PC-9 (cell line): ENCODE measurements around the gene TM6SF1. TPM values are rescaled to one million over a fixed set of nuclear protein-coding genes. Genes with fewer than 3 reads are reported as not detected.

ENCODE experiments used
- Bru-seq: library from RNA; stranded (reverse); fragments of 400-500 nt; gene quantifications from one replicate; lab custom pipeline; 2021; lab: Mats Ljungman, UMichigan
- BruChase-seq, 2 experiments: library from RNA; stranded (reverse); fragments of 400-500 nt; gene quantifications; one replicate each; lab custom pipeline; 2021; lab: Mats Ljungman, UMichigan
- BruUV-seq: library from RNA; stranded (reverse); fragments of 400-500 nt; replicated peaks from 2 replicates; lab custom pipeline; 2021; lab: Mats Ljungman, UMichigan
- CTCF ChIA-PET: fragments of 300-600 bp; sonication (Branson Sonifier 250); formaldehyde crosslinking; loops from one replicate; lab custom pipeline; 2022; ENCODE audit warnings: antibody characterized with exemption; lab: Charles Lee
- POLR2A ChIA-PET: fragments of 300-600 bp; sonication (Branson Sonifier 250); formaldehyde crosslinking; loops from one replicate; lab custom pipeline; 2022; ENCODE audit warnings: antibody characterized with exemption; ENCODE audit not compliant: unreplicated experiment; lab: Charles Lee
- DNase-seq, 2 experiments: peaks; one replicate each; pipeline versions ENCODE4 v3.0.0 to v3.0.0-alpha.2; 2015 to 2022; ENCODE audit warnings: mixed read lengths in 1 of 2
- H2AFZ ChIP-seq: fragments of 200-600 bp; sonication (generic); 2 replicates; pipeline ENCODE4 v1.8.1; 2017; ENCODE audit warnings: antibody characterized with exemption
- H3F3A ChIP-seq: fragments of 200-600 bp; sonication (generic); 2 replicates; pipeline ENCODE4 v1.8.1; 2017; ENCODE audit warnings: antibody characterized with exemption, mild to moderate bottlenecking, low read depth; ENCODE audit not compliant: insufficient read depth
- H3K27ac ChIP-seq: fragments of 200-600 bp; sonication (generic); 2 replicates; pipeline ENCODE4 v1.6.1; 2016; ENCODE audit warnings: mixed run types
- H3K27me3 ChIP-seq: fragments of 200-600 bp; sonication (generic); 2 replicates; pipeline ENCODE4 v1.6.1; 2016; ENCODE audit warnings: low read depth, mixed run types; ENCODE audit not compliant: insufficient read depth
- H3K36me3 ChIP-seq: fragments of 200-600 bp; sonication (generic); 2 replicates; pipeline ENCODE4 v1.6.1; 2016; ENCODE audit warnings: low read depth, mixed run types
- H3K4me1 ChIP-seq: fragments of 200-600 bp; sonication (generic); replicated peaks from 2 replicates; pipeline ENCODE4 v1.6.1; 2016; ENCODE audit warnings: mixed run types; ENCODE audit not compliant: insufficient read depth
- H3K4me2 ChIP-seq: fragments of 200-600 bp; sonication (generic); 2 replicates; pipeline ENCODE4 v1.6.1; 2017; ENCODE audit warnings: mixed run types
- H3K4me3 ChIP-seq: fragments of 200-600 bp; sonication (generic); 2 replicates; pipeline ENCODE4 v1.6.1; 2016; ENCODE audit warnings: mixed run types
- H3K79me2 ChIP-seq: fragments of 200-600 bp; sonication (generic); 2 replicates; pipeline ENCODE4 v1.6.1; 2017; ENCODE audit warnings: low read depth, mixed run types
- H3K9me2 ChIP-seq: fragments of 200-600 bp; sonication (generic); 2 replicates; pipeline ENCODE4 v1.8.1; 2017; ENCODE audit warnings: mild to moderate bottlenecking; ENCODE audit not compliant: insufficient read depth
- H3K9me3 ChIP-seq: fragments of 200-600 bp; sonication (generic); 2 replicates; pipeline ENCODE4 v1.8.1; 2016; ENCODE audit warnings: low read depth; ENCODE audit not compliant: insufficient read depth
- H4K20me1 ChIP-seq: fragments of 200-600 bp; sonication (generic); 2 replicates; pipeline ENCODE4 v1.8.1; 2017; ENCODE audit not compliant: insufficient read depth
- EZH2 ChIP-seq: fragments of 200-600 bp; sonication (generic); IDR thresholded peaks from 2 replicates; pipeline ENCODE4 v1.8.0; 2017; ENCODE audit warnings: antibody characterized with exemption, low read depth
- intact Hi-C: fragments of 100-400 bp; cut with micrococcal nuclease; formaldehyde crosslinking; loops from one replicate; pipeline ENCODE4 v1.10.0; 2022; ENCODE audit not compliant: unreplicated experiment
- long read RNA-seq: library from polyadenylated mRNA; stranded (forward); transcript quantifications from one replicate; pipeline ENCODE4 v2.0.0, GENCODE V29; 2022
- total RNA-seq: library from RNA; stranded (reverse); gene quantifications from 2 replicates; pipeline ENCODE4 v1.2.3, GENCODE V29; 2021
- TF ChIP-seq, protein P1 (sequence below): fragments of 200-600 bp; sonication (generic); conservative IDR thresholded peaks from 2 replicates; pipeline ENCODE4 v1.6.1; 2017; ENCODE audit warnings: mixed run types, antibody characterized with exemption, mild to moderate bottlenecking, moderate library complexity

The TM6SF1 gene
- not detected in 2 replicates for total RNA-seq
- Bru-seq, nascent RNA, result percentile 3 among the genes with signal in this experiment
- BruChase-seq, experiment 1, labeled RNA remaining after a 2-hour chase, result percentile 3 among the genes with signal in this experiment
- BruChase-seq, experiment 2, labeled RNA remaining after a 6-hour chase, result percentile 6 among the genes with signal in this experiment
- long read RNA-seq, result 0 reads

DNA sequence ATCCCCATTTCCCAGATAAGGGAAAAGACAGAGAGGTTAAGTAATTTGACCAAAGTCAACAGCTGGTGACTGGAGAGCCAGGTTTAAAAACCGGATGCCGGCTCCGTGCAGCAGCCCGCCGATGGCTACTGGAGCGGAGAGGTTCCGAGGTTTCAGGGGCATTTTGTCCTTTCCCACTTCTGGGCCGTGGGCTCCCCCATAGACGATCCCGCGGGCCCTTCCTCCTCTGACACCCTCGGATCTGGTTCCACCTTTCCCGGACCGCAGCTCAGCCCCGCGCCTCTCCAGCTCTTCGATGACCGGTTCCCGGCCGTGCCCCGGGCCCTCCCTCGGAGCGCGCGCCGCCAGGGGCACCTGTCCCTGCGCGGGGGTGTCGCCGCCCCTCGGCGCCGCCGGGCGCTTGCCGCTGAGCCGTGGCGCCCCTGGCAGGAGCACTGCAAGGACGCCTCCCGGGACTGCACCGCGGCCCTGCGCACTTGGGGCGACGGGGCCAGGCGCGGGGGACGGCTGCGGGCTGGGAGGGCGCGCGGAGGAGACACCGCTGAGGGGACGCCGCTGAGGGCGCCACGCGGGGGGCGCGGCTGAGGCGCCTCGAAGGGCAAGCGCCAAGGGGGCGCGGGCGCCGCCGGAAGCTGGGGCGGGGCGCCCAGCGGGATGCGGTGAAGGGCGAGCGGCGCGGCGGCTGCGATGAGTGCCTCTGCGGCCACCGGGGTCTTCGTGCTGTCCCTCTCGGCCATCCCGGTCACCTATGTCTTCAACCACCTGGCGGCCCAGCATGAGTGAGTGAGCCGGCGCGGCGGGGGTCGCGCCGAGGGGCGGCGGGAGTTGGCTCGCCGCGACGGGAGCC, at the start of gene TM6SF1:
TM6SF1 (plus strand) TSS at position 652 of the 847 bp plus-strand sequence; CDS start at position 688, 36 bp downstream.
- Histone ChIP-seq H3F3A (no peaks in the 10 kb centered on the region), H3K9me2 (no peaks in the 10 kb centered on the region), H3K36me3 (no peaks in the 10 kb centered on the region), H4K20me1 (no peaks in the 10 kb centered on the region), H2AFZ (no peak within 1 kb of the TSS), H3K27me3 (no peaks in the 10 kb centered on the region), H3K4me1 (no peaks in the 10 kb centered on the region), H3K27ac (no peak within 1 kb of the TSS), H3K4me3 (no peak within 1 kb of the TSS), H3K79me2 (no peaks in the 10 kb centered on the region), H3K9me3 (no peaks in the 10 kb centered on the region), H3K4me2 (no peak within 1 kb of the TSS)
- DNase-seq, result no peak
- ChIA-PET CTCF (no interaction called here), POLR2A (no interaction called here)
- intact Hi-C loops, result no loop called here
- TF ChIP-seq, protein P1, sequence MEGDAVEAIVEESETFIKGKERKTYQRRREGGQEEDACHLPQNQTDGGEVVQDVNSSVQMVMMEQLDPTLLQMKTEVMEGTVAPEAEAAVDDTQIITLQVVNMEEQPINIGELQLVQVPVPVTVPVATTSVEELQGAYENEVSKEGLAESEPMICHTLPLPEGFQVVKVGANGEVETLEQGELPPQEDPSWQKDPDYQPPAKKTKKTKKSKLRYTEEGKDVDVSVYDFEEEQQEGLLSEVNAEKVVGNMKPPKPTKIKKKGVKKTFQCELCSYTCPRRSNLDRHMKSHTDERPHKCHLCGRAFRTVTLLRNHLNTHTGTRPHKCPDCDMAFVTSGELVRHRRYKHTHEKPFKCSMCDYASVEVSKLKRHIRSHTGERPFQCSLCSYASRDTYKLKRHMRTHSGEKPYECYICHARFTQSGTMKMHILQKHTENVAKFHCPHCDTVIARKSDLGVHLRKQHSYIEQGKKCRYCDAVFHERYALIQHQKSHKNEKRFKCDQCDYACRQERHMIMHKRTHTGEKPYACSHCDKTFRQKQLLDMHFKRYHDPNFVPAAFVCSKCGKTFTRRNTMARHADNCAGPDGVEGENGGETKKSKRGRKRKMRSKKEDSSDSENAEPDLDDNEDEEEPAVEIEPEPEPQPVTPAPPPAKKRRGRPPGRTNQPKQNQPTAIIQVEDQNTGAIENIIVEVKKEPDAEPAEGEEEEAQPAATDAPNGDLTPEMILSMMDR, result no peak
- no peak for TF ChIP-seq EZH2
- BruUV-seq, result no TSS peak

DNA sequence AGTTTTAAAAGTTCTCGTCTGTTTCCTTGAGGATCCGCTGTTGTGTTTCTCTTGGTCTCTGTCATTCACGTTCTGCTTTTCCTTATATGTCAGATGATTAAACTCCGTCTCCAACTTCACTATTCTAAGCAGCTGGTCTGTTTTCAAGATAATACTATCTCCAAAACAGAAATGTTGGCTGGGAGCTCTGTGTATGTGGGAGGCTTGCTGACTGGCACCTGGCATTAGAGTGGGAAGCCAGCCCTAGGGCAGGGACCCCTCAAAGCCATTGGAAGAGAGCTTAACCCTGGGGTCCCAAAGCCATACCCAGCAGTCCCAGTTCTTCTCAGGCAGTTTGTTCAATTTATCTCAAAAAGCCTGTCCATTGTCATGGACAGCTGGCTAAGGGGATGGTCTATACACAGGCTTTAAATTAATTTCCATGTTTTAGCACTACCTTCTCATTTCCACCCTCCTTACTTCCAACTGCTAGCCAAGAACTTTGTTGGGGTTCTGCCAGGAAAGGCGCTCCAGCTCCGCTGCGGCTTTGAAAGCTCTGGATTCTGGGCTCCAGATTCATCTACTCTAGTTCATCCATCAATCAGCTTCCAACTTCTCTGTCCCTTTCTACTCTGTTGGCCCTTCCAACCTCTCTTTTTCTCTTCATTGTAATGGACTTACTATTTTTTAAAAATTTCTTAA, 49.6 kb upstream of the TM6SF1 start:
- Histone ChIP-seq H3K79me2 (peaks cover 66% of the 10 kb centered on the region), H3K9me2 (no peaks in the 10 kb centered on the region), H4K20me1 (peaks cover 44% of the 10 kb centered on the region), H3K4me1 (no peaks in the 10 kb centered on the region), H3K9me3 (no peaks in the 10 kb centered on the region), H3K27me3 (no peaks in the 10 kb centered on the region), H3K4me3 (no peak overlapping the region), H3K4me2 (no peak overlapping the region), H3F3A (peaks cover 3% of the 10 kb centered on the region; the same call in 1 of the 2 replicates), H3K36me3 (0 out of 2 replicates have a peak, but pooled peaks cover 25% of the 10 kb centered on the region), H2AFZ (no peak overlapping the region), H3K27ac (no peak overlapping the region)
- intact Hi-C loops, result no loop called here
- POLR2A ChIA-PET, result no interaction called here
- BruUV-seq, result no TSS peak
- no peak for DNase-seq
- CTCF ChIA-PET, result no interaction called here
- TF ChIP-seq EZH2, result no peak
- TF ChIP-seq, protein P1, result no peak

DNA sequence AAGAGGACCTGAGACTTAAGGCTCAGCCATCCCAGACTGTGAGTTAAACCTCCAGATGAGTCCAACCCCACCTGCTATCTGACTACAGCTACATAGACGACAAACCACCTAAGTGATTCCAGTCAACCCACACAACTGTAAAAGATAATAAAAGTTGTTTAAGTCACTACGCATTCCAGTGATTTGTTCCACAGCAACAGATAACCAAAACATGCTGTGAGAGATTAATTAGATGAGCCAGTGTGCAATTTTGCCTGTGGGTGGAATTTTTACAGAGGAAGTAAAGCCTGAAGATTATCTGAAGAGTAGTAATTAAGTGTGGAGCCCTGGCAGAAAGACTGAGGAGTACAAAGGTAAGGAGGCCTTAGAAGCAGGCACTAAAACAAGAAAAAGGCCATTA, 45.8 kb upstream of the TM6SF1 start:
- POLR2A ChIA-PET, result no interaction called here
- H3K27me3 ChIP-seq, result no peaks in the 10 kb centered on the region
- no peak for TF ChIP-seq EZH2
- TF ChIP-seq, protein P1, result no peak
- BruUV-seq, result no TSS peak
- H3F3A ChIP-seq, result no peaks in the 10 kb centered on the region
- 0 out of 2 replicates have a peak overlapping the region, but pooled peaks have one; percentile 3 for H3K4me2 ChIP-seq
- H3K36me3 ChIP-seq, result peaks cover 13% of the 10 kb centered on the region; the same call in 1 of the 2 replicates
- H4K20me1 ChIP-seq, result peaks cover 75% of the 10 kb centered on the region
- DNase-seq, result no peak
- peaks cover 27% of the 10 kb centered on the region for H3K4me1 ChIP-seq
- no peaks in the 10 kb centered on the region for H3K9me2 ChIP-seq
- no peak overlapping the region for H3K4me3 ChIP-seq
- H3K27ac ChIP-seq, result no peak overlapping the region; the same call in 1 of the 2 replicates
- peaks cover 99% of the 10 kb centered on the region for H3K79me2 ChIP-seq
- intact Hi-C loops, result no loop called here
- no peak overlapping the region for H2AFZ ChIP-seq
- CTCF ChIA-PET, result no interaction called here
- no peaks in the 10 kb centered on the region for H3K9me3 ChIP-seq
